GM20431 (cell line): ENCODE measurements around the gene TNNC1.

Experiments
- in situ Hi-C: fragments of 300-500 bp; cut with MseI, MboI; formaldehyde crosslinking; loops from one replicate; pipeline ENCODE4 v1.15.0; 2020; ENCODE audit warnings: low sequenced_read_pairs; ENCODE audit not compliant: unreplicated experiment

Gene TNNC1

GRCh38 chr3:52484680-52485461 is 31.0 kb upstream of the TNNC1 start:
- in situ Hi-C loops: no loop called here

GRCh38 chr3:52483577-52484381 is 29.9 kb upstream of the TNNC1 start:
- in situ Hi-C loops: no loop called here

GRCh38 chr3:52483081-52483480 is 29.2 kb upstream of the TNNC1 start:
- in situ Hi-C loops: no loop called here

GRCh38 chr3:52481819-52482521 is 28.1 kb upstream of the TNNC1 start:
- in situ Hi-C loops: no loop called here

GRCh38 chr3:52480768-52481715 is 27.2 kb upstream of the TNNC1 start:
- in situ Hi-C loops: no loop called here

- in situ Hi-C loops: no loop called here
Measured at GRCh38 chr3:52479877-52480575, 26.2 kb upstream of the TNNC1 start.

GRCh38 chr3:52479037-52479876 is 25.4 kb upstream of the TNNC1 start:
- in situ Hi-C loops: no loop called here

GRCh38 chr3:52477796-52478095 is 23.9 kb upstream of the TNNC1 start:
- in situ Hi-C loops: no loop called here

GRCh38 chr3:52477076-52477795 is 23.4 kb upstream of the TNNC1 start:
- in situ Hi-C loops: no loop called here

GRCh38 chr3:52473026-52473425 is 19.2 kb upstream of the TNNC1 start:
- in situ Hi-C loops: no loop called here

- in situ Hi-C loops: no loop called here
Measured at GRCh38 chr3:52472239-52473000, 18.6 kb upstream of the TNNC1 start.

- in situ Hi-C loops: no loop called here
Measured at GRCh38 chr3:52471371-52472238, 17.8 kb upstream of the TNNC1 start.

GRCh38 chr3:52470920-52471319 is 17.1 kb upstream of the TNNC1 start:
- in situ Hi-C loops: no loop called here

- in situ Hi-C loops: no loop called here
Measured at GRCh38 chr3:52469001-52469400, 15.2 kb upstream of the TNNC1 start.

- in situ Hi-C loops: no loop called here
Measured at GRCh38 chr3:52468336-52468735, 14.5 kb upstream of the TNNC1 start.

GRCh38 chr3:52463416-52463815 is 9.6 kb upstream of the TNNC1 start:
- in situ Hi-C loops: no loop called here
